ENCODE data around the gene LTK.

The LTK gene

DNA sequence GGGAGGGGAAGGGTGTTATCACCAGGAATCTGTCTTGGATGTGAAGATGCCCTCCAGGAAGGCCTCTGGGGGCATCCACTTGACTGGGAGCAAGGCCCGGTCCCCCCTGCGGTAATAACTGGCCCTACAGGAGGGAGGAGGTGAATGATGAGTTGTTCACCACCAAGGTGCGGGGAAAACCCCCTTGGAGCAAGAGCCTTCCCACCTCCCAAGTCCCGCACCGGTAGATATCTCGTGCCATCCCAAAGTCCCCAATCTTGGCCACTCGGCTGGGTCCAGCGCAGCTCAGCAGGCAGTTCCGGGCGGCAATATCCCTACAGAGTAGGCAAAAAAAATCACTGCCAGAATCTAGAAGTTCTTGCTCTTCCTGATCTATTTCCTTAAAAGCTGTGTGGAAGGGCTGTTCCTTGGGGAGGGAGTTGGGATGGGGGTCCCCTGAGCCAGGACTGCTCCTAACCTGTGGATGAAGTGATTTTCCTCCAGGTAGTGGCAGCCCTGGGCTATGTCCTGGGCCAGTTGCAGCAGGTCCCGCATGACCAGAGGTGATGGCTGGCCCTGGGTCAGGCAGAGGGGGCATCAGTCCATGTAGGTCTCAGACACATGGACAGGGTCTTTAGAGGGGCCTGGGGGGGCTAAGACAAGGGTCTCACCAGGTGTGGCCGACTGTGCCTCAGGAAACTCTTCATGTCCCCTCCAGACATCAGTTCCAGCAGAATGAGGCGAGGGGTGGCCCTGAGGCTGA is 8.7 kb downstream of the LTK start:
- no peak overlapping the region for H3K27ac ChIP-seq (ENCODE audit: low read length)
- H4K20me1 ChIP-seq (ENCODE audit: insufficient read depth, low read length) = no peaks in the 10 kb centered on the region
- no peaks in the 10 kb centered on the region for H3K27me3 ChIP-seq (ENCODE audit: insufficient read depth, low read length, poor library complexity)
- no peak overlapping the region for H3K4me2 ChIP-seq (ENCODE audit: insufficient read depth, low read length)
- no peak overlapping the region for H3K9ac ChIP-seq (ENCODE audit: low read depth, low read length)
- no peak overlapping the region for H3K4me3 ChIP-seq (ENCODE audit: low read depth in 1 of 2, low read length in 2 of 2)
- no peak for ATAC-seq (ENCODE audit: insufficient read depth, low read depth)
- no peaks in the 10 kb centered on the region for H3K4me1 ChIP-seq (ENCODE audit: insufficient read depth, low read length)
- no peaks in the 10 kb centered on the region for H3K36me3 ChIP-seq (ENCODE audit: insufficient read depth, low read length)
- no peak for TF ChIP-seq EZH2 (IDR thresholded peaks at IDR 0.05; ENCODE audit: borderline replicate concordance, low read depth, low read length, severe bottlenecking)
- TF ChIP-seq, protein P1, sequence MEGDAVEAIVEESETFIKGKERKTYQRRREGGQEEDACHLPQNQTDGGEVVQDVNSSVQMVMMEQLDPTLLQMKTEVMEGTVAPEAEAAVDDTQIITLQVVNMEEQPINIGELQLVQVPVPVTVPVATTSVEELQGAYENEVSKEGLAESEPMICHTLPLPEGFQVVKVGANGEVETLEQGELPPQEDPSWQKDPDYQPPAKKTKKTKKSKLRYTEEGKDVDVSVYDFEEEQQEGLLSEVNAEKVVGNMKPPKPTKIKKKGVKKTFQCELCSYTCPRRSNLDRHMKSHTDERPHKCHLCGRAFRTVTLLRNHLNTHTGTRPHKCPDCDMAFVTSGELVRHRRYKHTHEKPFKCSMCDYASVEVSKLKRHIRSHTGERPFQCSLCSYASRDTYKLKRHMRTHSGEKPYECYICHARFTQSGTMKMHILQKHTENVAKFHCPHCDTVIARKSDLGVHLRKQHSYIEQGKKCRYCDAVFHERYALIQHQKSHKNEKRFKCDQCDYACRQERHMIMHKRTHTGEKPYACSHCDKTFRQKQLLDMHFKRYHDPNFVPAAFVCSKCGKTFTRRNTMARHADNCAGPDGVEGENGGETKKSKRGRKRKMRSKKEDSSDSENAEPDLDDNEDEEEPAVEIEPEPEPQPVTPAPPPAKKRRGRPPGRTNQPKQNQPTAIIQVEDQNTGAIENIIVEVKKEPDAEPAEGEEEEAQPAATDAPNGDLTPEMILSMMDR (IDR thresholded peaks at IDR 0.05; ENCODE audit: borderline replicate concordance, extremely low read depth, low read length, poor library complexity, severe bottlenecking) = no peak
- no peaks in the 10 kb centered on the region for H3K9me3 ChIP-seq (ENCODE audit: insufficient read depth, low read length, severe bottlenecking)
- no peak overlapping the region for H2AFZ ChIP-seq (ENCODE audit: low read depth, low read length)
- no peaks in the 10 kb centered on the region for H3K79me2 ChIP-seq (ENCODE audit: insufficient read depth, low read length)
- DNase-seq = no peak

DNA sequence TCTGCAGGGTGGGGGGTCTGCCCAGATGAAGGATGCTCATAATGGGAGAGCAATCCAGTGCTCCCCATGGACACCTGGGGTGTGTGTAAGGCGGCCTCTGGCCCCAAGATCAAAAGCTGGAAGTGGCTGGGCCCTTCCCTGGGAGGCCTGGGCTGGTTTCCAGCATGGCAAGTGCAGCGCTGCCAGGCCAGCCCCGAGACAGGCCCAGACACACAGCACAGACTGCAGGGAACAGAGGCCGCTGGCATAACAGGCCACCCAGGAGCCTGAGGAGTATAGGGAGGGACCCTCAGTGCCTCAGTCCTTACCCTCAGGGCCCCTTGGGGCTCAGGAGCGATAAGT is 10.0 kb downstream of the LTK start:
- Histone ChIP-seq H3K4me2 (ENCODE audit: insufficient read depth, low read length) (no peak overlapping the region), H3K9me3 (ENCODE audit: insufficient read depth, low read length, severe bottlenecking) (no peaks in the 10 kb centered on the region), H3K27ac (ENCODE audit: low read length) (no peak overlapping the region), H3K27me3 (ENCODE audit: insufficient read depth, low read length, poor library complexity) (no peaks in the 10 kb centered on the region), H3K79me2 (ENCODE audit: insufficient read depth, low read length) (no peaks in the 10 kb centered on the region), H3K9ac (ENCODE audit: low read depth, low read length) (no peak overlapping the region), H3K36me3 (ENCODE audit: insufficient read depth, low read length) (no peaks in the 10 kb centered on the region), H4K20me1 (ENCODE audit: insufficient read depth, low read length) (no peaks in the 10 kb centered on the region), H3K4me3 (ENCODE audit: low read depth in 1 of 2, low read length in 2 of 2) (no peak overlapping the region), H2AFZ (ENCODE audit: low read depth, low read length) (no peak overlapping the region), H3K4me1 (ENCODE audit: insufficient read depth, low read length) (no peaks in the 10 kb centered on the region)
- DNase-seq = no peak
- TF ChIP-seq, protein P1 (IDR thresholded peaks at IDR 0.05; ENCODE audit: borderline replicate concordance, extremely low read depth, low read length, poor library complexity, severe bottlenecking) = no peak
- no peak for TF ChIP-seq EZH2 (IDR thresholded peaks at IDR 0.05; ENCODE audit: borderline replicate concordance, low read depth, low read length, severe bottlenecking)
- no peak for ATAC-seq (ENCODE audit: insufficient read depth, low read depth)

DNA sequence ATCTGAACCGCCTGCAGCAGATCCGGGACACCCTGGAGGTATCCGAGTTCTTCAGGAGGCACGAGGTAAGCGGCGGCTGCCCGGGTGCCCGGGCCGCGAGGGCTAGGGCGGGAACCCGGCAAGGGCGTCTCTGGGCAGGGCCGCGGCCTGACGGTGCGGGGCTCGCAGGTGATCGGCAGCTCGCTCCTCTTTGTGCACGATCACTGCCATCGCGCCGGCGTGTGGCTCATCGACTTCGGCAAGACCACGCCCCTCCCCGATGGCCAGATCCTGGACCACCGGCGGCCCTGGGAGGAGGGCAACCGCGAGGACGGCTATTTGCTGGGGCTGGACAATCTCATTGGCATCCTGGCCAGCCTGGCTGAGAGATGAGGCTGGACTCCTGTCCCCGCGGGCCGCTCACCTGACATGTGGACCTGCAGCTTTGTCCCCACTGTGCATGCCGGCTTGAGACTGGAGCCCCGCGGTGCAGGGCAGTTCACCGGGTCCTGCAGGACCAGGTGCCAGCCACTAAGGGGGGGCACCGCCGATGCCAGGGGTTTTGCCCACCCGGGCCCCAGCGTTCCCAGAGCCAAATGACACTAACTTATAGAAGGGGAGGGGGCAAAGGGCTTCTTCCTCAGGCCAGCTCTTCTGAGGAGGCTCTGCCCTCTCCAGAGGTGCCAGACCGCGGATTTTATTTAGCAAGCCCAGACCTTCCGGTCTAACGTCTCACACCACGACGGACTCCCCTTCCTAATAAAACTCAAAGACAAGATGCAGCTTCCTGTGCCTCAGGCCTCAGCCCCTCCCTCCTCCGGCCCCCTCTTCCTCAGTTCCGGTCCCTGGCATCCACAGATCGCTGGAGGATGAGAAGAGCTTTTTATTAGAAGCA is 10.6 kb downstream of the LTK start:
- no peak overlapping the region for H2AFZ ChIP-seq (ENCODE audit: low read depth, low read length)
- H3K27me3 ChIP-seq (ENCODE audit: insufficient read depth, low read length, poor library complexity) = no peaks in the 10 kb centered on the region
- TF ChIP-seq, protein P1 (IDR thresholded peaks at IDR 0.05; ENCODE audit: borderline replicate concordance, extremely low read depth, low read length, poor library complexity, severe bottlenecking) = no peak
- no peak for TF ChIP-seq EZH2 (IDR thresholded peaks at IDR 0.05; ENCODE audit: borderline replicate concordance, low read depth, low read length, severe bottlenecking)
- H3K4me3 ChIP-seq (ENCODE audit: low read depth in 1 of 2, low read length in 2 of 2) = no peak overlapping the region
- H3K4me2 ChIP-seq (ENCODE audit: insufficient read depth, low read length) = no peak overlapping the region
- H3K9me3 ChIP-seq (ENCODE audit: insufficient read depth, low read length, severe bottlenecking) = no peaks in the 10 kb centered on the region
- no peaks in the 10 kb centered on the region for H4K20me1 ChIP-seq (ENCODE audit: insufficient read depth, low read length)
- DNase-seq (no peak), ATAC-seq (ENCODE audit: insufficient read depth, low read depth) (no peak)
- no peak overlapping the region for H3K27ac ChIP-seq (ENCODE audit: low read length)
- H3K79me2 ChIP-seq (ENCODE audit: insufficient read depth, low read length) = no peaks in the 10 kb centered on the region
- H3K36me3 ChIP-seq (ENCODE audit: insufficient read depth, low read length) = no peaks in the 10 kb centered on the region
- H3K4me1 ChIP-seq (ENCODE audit: insufficient read depth, low read length) = no peaks in the 10 kb centered on the region
- H3K9ac ChIP-seq (ENCODE audit: low read depth, low read length) = no peak overlapping the region
